DOHH2 (cell line): ENCODE data around the gene KLHL36.

Source experiments
- H3F3A ChIP-seq: fragments of 200-600 bp; sonication (generic), shearing (Covaris generic); 2 replicates; pipeline ENCODE4 v1.6.0; 2016; ENCODE audit warnings: antibody characterized with exemption, mild to moderate bottlenecking; ENCODE audit not compliant: control insufficient read depth, insufficient read depth
- H3K27ac ChIP-seq: fragments of 200-600 bp; sonication (generic); 2 replicates; pipeline ENCODE4 v1.5.1; 2014; ENCODE audit warnings: low read depth, mild to moderate bottlenecking, low read length, moderate library complexity
- H3K27me3 ChIP-seq: fragments of 200-600 bp; sonication (generic); 2 replicates; pipeline ENCODE4 v1.6.1; 2014; ENCODE audit warnings: mild to moderate bottlenecking, low read length, mixed read lengths; ENCODE audit not compliant: control insufficient read depth
- H3K36me3 ChIP-seq: fragments of 200-600 bp; sonication (generic); 2 replicates; pipeline ENCODE4 v1.6.1; 2014; ENCODE audit warnings: mild to moderate bottlenecking, low read length, moderate library complexity, mixed read lengths; ENCODE audit not compliant: control insufficient read depth
- H3K4me1 ChIP-seq: fragments of 200-600 bp; sonication (generic); 2 replicates; pipeline ENCODE4 v1.6.1; 2014; ENCODE audit warnings: mild to moderate bottlenecking, low read length, mixed read lengths; ENCODE audit not compliant: control insufficient read depth
- H3K4me2 ChIP-seq: fragments of 200-600 bp; sonication (generic); 2 replicates; pipeline ENCODE4 v1.6.0; 2014; ENCODE audit warnings: mild to moderate bottlenecking, low read length, moderate library complexity
- H3K4me3 ChIP-seq: fragments of 200-600 bp; sonication (generic); 2 replicates; pipeline ENCODE4 v1.5.1; 2014; ENCODE audit warnings: mild to moderate bottlenecking, low read length, mixed read lengths
- H3K79me2 ChIP-seq: fragments of 200-600 bp; sonication (generic); 2 replicates; pipeline ENCODE4 v1.6.1; 2014; ENCODE audit warnings: mild to moderate bottlenecking, low read length, mixed read lengths; ENCODE audit not compliant: control insufficient read depth
- H3K9me2 ChIP-seq: fragments of 200-600 bp; sonication (generic); replicated peaks from 2 replicates; pipeline ENCODE4 v1.6.1; 2014; ENCODE audit warnings: mild to moderate bottlenecking, low read length, mixed read lengths; ENCODE audit not compliant: control insufficient read depth
- H3K9me3 ChIP-seq: fragments of 200-600 bp; sonication (generic); 2 replicates; pipeline ENCODE4 v1.6.1; 2014; ENCODE audit warnings: antibody characterized with exemption, low read length, mixed read lengths; ENCODE audit not compliant: control insufficient read depth, insufficient read depth
- H4K20me1 ChIP-seq: fragments of 200-600 bp; sonication (generic); 2 replicates; pipeline ENCODE4 v1.6.0; 2014; ENCODE audit warnings: low read depth, mild to moderate bottlenecking, antibody characterized with exemption, low read length, moderate library complexity; ENCODE audit not compliant: control insufficient read depth, insufficient read depth
- CTCF ChIP-seq: fragments of 200-600 bp; sonication (generic); IDR thresholded peaks from one replicate; pipeline ENCODE4 v1.5.1; 2014; ENCODE audit warnings: antibody characterized with exemption, mild to moderate bottlenecking, low read depth, low read length; ENCODE audit not compliant: poor library complexity, severe bottlenecking
- EZH2phosphoT487 ChIP-seq: fragments of 200-600 bp; sonication (generic); IDR thresholded peaks from 2 replicates; pipeline ENCODE4 v1.6.1; 2017; ENCODE audit warnings: borderline replicate concordance, mild to moderate bottlenecking, antibody characterized with exemption, low read length, moderate library complexity, mixed read lengths

Gene KLHL36

DNA sequence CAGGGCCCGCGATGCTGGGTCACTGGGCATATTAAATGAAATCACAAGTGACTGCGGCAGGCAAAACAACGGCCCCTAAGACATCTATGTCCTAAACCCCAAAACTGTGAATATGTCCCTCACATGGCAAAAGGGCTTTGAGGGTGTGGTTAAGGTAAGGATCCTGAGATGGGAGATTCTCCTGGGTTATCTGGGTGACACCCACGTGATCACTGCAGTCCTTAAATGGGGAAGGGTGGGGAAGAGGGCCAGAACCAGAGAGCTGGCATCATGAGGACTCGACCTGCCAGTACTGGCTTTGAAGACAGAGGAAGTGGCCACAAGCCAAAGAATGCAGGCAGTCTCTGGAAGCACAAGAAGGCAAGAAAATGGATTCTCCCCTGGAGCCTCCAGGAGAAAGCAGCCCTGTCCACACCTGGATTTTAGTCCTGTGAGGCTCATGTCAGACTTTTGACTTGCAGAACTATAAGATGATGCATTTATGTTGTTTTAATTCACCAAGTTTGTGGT is 42.9 kb upstream of the KLHL36 start:
- H3F3A ChIP-seq: peaks cover 32% of the 10 kb centered on the region
- peaks cover 6% of the 10 kb centered on the region; the same call in 1 of the 2 replicates for H3K9me3 ChIP-seq
- TF ChIP-seq CTCF (no peak), EZH2phosphoT487 (no peak)
- H3K4me3 ChIP-seq: peak overlapping the region; percentile 57
- H3K36me3 ChIP-seq: peaks cover 44% of the 10 kb centered on the region
- H4K20me1 ChIP-seq: 0 out of 2 replicates have a peak, but pooled peaks cover 2% of the 10 kb centered on the region
- H3K27ac ChIP-seq: peak overlapping the region; percentile 18
- H3K9me2 ChIP-seq: no peaks in the 10 kb centered on the region
- H3K27me3 ChIP-seq: no peaks in the 10 kb centered on the region
- peak overlapping the region; percentile 73 for H3K4me2 ChIP-seq
- H3K4me1 ChIP-seq: peaks cover 100% of the 10 kb centered on the region
- peaks cover 94% of the 10 kb centered on the region for H3K79me2 ChIP-seq

DNA sequence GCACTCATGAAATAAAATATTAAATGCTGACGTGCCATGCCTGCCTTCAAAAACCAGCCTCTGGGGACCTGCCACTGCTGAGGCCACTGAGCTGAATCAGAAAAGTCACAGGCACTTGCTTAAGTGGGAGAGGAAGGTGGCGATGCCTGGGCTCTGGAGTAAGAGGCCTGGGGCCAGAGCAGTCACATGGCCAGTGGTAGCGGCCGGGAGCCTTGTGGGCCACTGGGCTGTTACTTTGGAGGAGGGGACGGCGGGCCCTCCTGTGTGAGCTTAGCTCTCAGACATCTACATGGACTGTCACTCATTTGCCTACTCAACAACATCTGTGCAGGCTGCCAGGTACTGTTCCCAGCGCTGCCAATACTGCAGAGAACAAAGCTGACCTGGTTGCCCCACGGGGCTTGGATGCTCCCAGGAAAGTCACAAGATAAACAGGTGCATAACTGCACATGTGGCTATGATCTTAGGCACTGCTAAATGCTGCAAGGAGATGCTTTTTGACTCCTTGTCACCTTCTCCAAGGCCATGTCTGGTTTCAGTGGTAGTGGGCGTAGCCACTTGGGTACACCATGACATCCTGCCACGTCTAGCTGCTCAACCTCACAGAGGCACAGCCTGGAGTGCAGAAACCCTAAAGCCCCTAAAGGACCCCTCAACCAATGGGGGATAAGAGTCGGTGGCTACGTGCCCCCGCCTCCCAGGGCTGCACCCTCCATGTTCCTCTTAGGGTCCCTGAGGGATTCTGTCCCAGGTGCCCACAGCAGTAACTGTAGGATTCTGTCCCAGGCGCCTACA is 42.0 kb upstream of the KLHL36 start:
- H3K9me2 ChIP-seq: no peaks in the 10 kb centered on the region
- no peaks in the 10 kb centered on the region for H3K27me3 ChIP-seq
- H3K4me1 ChIP-seq: peaks cover 100% of the 10 kb centered on the region
- 0 out of 2 replicates have a peak, but pooled peaks cover 2% of the 10 kb centered on the region for H4K20me1 ChIP-seq
- H3F3A ChIP-seq: peaks cover 25% of the 10 kb centered on the region
- H3K4me3 ChIP-seq: peak overlapping the region; percentile 57
- peaks cover 99% of the 10 kb centered on the region for H3K79me2 ChIP-seq
- peak overlapping the region; percentile 73 for H3K4me2 ChIP-seq
- peak overlapping the region; percentile 1; the same call in 1 of the 2 replicates for H3K27ac ChIP-seq
- H3K36me3 ChIP-seq: peaks cover 51% of the 10 kb centered on the region
- TF ChIP-seq CTCF: no peak
- TF ChIP-seq EZH2phosphoT487: no peak
- H3K9me3 ChIP-seq: peaks cover 14% of the 10 kb centered on the region

DNA sequence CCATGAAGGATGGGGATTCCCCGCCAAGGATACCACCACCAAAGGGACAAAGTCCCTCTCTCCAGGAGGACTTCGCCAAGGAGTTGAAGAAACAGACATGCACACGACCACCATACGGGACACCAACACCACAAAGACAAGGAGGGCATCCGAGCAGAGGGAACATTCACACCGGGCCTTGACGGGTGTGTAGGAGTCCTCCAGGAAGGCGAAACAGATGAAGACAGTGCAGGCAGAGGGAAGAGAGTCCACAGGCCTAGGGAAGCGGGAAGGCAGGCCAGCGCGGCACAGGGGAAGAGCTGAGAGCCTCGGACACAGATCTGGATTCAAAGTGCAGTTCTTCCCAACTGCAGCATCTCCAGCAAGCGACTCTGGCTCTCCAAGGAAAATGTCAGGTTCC is 41.2 kb upstream of the KLHL36 start:
- TF ChIP-seq CTCF: no peak
- no peak for TF ChIP-seq EZH2phosphoT487

More for the DNA sequence above, 41.2 kb upstream of the KLHL36 start:
- peak overlapping the region; percentile 57 for H3K4me3 ChIP-seq
- H3K4me2 ChIP-seq: peak overlapping the region; percentile 73
- peaks cover 59% of the 10 kb centered on the region for H3K36me3 ChIP-seq
- peaks cover 99% of the 10 kb centered on the region for H3K79me2 ChIP-seq
- H3K9me3 ChIP-seq: peaks cover 14% of the 10 kb centered on the region
- peak overlapping the region; percentile 69 for H3K27ac ChIP-seq
- peaks cover 17% of the 10 kb centered on the region for H3F3A ChIP-seq
- peaks cover 97% of the 10 kb centered on the region for H3K4me1 ChIP-seq
- 0 out of 2 replicates have a peak, but pooled peaks cover 2% of the 10 kb centered on the region for H4K20me1 ChIP-seq
- H3K9me2 ChIP-seq: no peaks in the 10 kb centered on the region
- no peaks in the 10 kb centered on the region for H3K27me3 ChIP-seq
